ENCODE data around the gene RFT1.

The RFT1 gene

DNA sequence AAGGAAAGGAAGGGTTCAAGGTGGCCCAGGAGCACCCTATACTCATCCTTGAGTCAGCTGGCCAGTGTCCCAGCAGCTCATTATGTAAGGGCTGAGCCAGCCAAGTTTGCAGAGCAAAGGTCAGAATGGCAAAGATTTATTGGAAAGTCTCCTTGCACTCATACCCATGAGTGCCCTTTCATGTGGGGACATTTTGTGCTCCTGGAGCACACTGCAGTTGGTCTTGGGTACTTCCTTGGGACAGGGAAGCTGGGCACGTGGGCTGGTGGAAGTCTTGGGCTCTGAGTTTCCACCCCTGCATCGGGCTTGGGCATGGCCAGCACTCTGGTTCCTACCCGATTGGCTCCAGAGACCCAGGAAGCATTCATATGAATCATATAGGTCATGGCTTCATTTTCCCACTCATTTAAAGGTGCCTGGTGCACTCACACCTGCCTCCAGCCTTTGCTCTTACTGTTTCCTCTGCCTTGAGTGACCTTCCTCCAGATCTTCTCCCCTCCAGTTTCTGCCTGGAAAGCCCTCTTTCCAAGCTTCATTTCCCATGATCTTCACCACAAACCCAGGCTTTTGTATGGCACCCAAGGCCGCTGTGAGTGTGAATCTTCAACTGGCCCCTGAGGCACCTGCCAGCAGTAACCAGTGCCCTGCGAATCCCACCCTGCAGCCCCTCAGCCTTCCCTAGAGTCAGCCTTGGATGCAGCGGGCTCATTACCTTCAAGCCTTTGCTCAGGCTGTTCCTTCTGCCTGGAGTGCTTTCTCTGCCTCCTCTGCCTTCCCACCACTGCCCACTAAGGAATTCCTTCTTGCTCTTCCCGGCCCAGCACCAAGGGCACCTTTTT lies 20.2 kb upstream of the RFT1 start:
- no peak for DNase-seq (ENCODE audit: low read depth in 3 of 3, low spot score in 1 of 3)

DNA sequence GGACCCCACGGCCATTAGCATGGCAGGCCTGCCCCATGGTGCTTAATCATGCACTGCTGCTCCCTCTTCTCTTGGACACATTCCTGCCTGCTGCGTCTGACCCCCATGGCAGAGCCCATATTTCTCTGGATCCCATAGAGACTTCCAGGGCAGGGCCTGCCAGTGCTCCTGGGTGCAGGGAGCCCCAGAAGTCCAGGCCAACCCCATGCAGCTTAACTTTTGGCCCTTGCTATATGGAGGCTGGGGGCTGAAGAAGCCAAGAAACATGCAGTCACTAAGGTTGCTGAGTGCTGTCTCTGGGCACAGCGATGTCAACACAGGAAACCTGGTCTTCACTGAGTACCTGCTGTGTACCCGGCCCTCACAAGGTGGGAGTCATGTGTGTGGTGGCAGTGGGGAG lies 19.5 kb upstream of the RFT1 start:
- no peak for DNase-seq (ENCODE audit: low read depth in 3 of 3, low spot score in 1 of 3)

DNA sequence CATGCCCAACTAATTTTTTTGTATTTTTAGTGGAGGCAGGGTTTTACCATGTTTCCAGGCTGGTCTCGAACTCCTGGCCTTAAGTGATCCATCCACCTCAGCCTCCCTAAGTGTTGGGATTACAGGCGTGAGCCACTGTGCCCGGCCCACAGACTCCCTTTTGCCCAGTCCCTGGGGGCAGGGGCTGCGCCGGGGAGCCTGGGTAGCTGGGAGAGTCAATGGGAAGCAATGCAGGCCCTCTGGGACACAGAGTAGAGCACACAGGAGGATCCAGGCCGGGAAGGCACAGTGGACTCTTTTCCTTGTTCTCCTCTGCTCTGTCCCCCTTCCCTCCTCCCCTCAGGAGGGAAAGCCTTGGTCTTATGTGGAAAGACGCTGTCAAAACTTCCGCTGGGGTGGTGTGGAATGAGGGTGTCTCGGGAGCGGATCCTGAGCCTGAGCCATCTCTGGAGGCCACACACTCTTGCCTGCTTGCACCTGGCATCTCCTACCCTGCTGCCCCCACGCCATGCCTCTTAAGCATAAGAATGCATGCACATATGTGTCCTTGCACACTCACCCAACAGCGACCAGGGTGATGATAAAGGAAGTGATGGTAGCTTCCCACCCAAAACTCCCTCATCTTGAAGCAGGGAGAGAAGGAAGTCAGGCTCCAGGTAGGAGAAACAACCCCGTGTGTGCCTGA lies 18.9 kb upstream of the RFT1 start:
- no peak for DNase-seq (ENCODE audit: low read depth in 3 of 3, low spot score in 1 of 3)

DNA sequence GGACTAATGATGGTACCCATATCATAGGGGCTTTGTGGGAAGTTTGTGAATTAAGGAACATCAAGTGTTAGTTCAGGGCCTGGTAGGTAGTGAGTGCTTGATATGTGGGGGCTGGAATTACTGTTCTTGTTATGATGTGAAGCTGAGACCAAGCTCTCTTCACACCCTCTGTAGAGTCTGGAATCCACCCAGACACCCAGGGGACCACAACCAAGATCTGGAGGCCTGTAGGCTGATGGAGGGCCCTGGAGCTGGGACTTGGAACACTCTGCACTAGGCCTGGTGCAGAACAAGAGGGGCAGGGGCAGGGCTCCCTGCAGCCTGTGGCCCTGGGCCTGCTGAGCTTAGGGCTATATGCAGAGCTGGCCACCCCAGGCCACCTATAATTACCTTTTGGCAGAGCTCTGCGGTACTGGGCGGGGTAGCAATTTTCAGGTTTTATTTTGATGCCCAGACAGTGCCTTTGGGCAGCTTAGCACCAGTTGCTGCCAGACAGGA lies 17.7 kb upstream of the RFT1 start:
- no peak for DNase-seq (ENCODE audit: low read depth in 3 of 3, low spot score in 1 of 3)

DNA sequence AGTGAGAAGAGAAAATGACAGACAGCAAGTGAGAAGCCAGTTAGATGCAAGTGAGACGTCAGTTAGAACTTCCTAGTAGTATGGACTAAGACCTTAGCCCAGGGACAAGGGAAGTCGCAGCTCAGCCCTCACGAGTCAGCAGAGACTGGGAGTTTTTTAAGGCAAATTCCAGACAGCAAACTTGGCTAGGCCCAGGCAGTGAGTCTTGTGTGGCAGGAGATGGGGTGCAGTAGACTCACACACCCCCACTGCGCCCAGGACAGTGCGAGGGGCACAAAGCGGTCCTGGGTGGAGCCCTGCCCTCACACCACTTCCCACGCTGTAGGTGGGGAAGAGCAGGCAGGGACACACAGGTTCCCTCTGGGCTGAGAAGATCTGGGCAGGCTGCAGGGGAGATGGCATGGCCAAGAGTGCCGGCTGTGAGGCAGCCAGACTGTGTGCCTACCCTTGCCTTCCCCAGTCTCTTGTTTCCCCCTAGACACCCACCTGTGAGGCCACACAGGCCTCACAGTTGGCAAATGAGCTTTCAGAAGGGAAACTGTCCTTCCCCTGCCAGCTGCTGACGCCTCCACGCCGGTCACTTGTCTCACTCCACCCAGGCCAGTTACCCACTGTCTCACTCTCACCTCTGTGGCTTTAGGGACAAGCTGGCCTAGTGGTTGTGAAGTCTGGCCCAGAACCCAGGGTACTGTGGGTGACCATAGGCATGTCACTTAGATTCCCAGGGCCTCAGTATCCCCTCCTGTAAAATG lies 17.1 kb upstream of the RFT1 start:
- DNase-seq (ENCODE audit: low read depth in 3 of 3, low spot score in 1 of 3) = no peak

DNA sequence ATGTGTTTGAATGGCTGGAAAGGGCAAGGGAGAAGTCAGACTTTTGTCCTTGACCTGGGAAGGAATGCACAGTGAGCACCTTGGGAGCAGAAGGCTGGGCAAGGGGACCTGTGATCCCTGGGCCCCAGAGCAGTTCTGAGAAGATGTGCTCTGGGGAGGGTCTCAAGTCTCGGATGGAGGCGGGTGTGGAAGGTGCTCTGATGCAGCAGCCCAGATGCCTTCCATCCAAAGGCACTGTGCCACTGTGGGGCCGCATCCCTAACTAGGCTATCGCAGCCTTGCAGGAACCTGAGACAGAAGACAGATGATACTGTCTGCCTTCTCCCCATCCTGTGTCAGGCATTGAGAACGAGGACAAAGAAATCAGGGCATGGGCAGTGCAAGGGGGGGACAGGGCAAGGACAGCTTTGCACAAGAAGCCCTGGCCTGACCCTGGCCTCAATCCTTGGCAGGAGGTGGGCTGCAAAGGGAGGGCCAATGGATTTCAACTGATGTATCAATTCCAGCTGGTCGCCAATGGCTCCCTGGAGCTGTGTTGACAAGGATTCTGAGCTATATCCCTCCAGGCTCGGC lies 16.2 kb upstream of the RFT1 start:
- no peak for DNase-seq (ENCODE audit: low read depth in 3 of 3, low spot score in 1 of 3)

DNA sequence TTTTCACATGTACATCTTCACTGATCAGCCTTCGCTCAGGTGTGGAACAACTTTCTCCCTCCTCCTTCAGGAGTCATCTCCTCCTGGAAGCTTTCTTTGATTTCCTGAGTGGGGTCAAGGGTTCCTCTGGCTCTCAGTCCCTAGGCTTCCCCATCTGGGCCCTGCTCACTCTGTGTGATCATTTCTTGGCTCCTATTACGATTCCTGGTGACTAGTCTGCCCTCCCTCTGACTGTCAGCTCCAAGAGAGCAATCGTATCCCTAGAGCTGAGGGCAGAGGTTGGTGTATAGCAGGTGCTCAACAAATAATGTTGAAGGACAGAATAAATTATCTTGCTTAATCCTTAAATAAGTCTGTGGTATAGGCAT lies 15.5 kb upstream of the RFT1 start:
- DNase-seq (ENCODE audit: low read depth in 3 of 3, low spot score in 1 of 3) = no peak

DNA sequence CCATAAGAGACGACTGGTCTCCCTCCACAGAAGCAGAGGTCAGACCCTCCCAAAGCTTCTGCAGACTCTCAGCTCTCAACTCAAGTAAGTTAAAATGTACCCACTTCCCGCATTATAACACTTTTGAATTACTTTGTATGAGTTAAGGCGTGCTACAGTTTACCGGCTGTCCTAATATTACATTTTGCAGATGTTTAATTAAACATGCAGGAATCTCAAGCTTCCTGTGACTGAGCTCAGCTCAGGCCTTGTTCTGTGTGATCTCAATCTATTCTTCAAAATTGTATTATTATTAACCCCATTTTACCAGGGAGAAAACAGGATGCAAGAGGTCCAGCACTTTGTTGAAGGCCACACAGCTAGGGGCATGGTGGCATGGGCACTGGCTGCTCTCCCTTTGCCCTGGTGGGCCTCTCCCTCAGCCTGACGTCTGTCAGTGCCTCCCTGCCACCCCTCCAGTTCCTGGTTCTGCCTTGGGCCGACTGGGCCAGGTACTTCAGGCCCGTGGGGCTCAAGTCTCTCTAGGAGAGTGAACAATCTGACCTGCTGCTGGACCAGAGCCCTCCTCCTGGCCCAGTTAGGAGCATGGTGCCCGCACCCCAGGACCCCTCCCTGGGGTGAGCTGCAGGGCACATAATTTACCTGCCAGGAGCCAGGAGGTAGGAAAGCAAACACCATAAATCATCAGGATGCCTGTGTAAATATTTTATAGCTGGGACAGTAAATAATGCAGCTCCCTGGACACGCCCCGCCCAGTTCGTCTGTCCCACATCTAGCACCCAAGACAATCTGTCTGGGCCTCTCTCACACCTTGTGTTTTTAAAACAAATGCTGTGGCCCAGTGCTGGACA lies 14.9 kb upstream of the RFT1 start:
- DNase-seq (ENCODE audit: low read depth in 3 of 3, low spot score in 1 of 3) = no peak

DNA sequence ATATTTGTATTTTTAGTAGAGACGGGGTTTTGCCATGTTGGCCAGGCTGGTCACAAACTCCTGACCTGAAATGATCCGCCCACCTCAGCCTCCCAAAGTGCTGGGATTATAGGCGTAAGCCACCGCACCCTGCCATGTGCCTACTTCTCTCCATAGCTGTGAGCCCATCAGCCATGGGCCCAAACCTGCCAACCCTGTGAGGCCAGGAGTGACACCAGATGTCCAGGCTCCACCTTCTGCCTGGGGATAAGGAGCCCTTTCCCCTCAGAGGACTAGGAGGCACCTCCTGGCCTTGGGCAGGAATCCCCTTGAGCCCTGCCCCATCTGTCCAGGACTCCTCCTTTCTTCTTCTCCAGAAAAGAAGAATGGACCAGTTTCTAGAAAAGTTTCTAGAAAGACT lies 14.2 kb upstream of the RFT1 start:
- no peak for DNase-seq (ENCODE audit: low read depth in 3 of 3, low spot score in 1 of 3)

DNA sequence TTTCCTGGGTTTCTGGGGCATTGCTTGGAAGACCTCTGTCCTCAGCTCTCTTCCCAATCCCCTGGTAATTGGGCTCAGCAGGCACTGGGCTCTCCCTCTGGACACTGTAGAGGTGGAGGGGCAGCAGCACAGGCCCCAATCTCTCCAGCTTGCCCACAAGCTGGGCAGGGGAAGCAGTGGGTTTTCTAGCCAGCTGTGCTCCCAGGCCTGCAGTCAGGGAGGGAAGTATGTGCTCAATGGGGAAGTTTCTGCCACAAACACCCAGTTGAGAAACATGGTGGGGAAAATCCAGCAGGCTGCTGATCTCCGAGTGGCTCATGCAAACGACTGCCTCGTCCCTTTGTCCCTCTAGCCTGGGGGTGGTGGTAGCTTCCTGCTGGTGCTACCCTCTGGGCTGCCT lies 12.8 kb upstream of the RFT1 start:
- DNase-seq (ENCODE audit: low read depth in 3 of 3, low spot score in 1 of 3) = no peak

DNA sequence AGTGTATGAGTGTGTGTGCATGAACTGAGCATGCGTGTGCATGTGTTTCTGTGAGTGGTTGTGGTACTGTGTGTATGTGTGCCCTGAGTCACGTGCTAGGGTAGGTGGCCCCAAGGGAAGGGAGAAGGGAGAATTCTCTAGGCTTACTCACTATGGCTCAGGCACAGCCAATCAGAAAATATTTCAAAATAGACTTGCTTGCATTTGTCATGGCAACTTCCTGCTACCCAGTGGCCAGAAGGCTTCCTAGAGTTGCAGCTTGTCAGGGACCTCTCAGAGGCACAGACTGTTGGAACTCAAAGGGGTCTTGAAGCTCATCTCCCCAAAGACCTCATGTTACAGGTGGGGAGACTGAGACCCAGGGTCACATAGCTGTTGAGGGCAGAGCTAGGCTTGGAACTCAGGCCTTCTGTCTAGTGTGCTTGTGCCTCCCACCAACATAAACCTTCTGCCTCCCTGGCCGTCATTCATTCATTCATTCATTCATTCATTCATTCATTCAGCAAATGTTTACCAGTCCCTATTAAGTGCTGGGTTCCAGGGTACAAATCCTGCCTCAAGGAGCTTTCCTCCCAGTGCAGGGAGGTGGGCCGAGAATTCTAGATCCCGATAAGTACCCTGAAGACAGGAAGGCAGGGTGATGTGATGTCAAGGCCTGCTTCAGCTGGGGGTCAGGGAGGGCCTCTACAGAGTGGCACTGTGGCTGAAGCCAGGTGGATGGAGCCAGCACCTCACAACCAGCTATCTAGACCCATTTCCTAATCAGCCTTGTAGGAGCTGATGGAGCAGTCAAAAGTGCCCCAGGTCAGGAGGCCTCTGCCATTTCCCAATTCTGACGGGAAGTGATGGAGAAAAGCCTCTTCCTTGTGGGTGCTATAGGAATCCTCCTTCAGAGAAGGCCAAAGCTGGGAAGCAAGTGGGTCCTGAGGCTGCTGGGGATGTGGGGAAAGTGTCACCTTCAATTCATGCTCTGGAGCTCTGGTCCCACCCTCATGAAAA lies 10.9 kb upstream of the RFT1 start:
- DNase-seq (ENCODE audit: low read depth in 3 of 3, low spot score in 1 of 3) = no peak

DNA sequence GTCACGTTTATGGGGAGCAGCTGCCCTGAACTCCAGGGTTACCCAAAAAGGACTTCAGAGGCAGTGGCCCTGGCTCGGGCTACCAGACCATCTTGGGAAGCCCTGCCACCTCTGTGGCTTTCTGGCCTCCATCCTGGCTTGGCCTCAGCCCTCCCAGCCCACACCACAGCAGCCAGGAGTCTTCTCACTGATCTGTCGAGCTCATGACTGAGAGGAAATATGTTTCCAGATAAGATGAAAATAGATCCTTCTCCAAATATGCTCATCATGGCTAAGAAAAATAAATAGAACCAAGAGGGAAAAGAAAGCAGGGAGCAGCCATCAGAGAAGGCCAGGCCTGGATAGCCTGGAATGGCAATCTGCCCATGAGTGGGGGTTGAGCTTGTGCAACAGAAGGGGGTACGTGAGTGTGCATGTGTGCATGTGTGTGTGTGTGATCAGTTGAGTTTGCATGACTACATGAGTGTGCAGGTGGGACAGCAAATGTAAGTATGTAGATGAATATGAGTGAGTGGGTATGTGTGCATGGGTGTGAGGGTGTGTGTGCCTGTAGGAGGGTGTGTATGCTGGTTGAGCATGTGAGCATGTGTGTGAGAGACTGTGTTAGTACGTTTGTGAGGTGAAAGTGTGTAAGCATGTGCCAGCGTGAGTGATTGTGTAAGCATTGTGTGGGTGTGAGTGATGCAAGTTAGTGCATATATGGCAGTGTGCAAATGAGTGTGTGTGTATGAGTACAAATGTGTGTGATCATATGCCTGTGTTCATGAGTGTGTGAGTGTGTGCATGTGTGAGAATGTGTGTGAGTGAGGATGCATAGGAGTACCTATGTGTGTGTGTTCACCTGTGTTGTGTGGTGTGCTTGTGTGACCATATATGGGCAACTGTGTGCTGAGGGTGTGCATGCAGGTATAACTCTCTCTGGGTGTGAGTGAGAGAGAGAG lies 9.9 kb upstream of the RFT1 start:
- DNase-seq (ENCODE audit: low read depth in 3 of 3, low spot score in 1 of 3) = no peak

DNA sequence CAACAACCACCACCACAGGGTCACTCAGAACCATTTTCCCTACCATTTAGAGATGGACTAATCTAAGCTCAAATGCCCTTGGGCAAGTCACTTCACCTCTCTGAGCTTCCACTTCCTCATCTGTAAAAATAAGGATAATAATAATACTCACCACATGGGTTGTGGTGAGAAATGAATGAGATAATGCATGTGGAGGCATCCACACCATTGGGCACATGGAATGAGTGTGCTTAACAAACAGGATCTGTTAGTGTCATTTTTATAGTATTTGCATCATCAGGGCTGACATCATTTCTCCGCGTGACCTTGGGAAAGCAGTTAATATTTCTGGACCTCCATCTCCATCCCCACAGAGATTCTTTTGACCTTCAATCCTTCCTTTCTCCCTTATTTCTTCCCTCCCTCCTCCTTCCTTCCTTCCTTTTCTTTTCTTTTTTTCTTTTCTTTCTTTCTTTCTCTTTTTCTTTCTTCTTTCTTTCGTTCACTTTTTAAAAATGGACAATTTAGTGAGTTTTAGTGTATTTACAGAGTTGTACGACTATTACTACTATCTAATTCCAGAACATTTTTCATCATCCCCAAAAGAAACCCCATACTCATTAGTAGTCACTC lies 7.7 kb upstream of the RFT1 start:
- no peak for DNase-seq (ENCODE audit: low read depth in 3 of 3, low spot score in 1 of 3)

DNA sequence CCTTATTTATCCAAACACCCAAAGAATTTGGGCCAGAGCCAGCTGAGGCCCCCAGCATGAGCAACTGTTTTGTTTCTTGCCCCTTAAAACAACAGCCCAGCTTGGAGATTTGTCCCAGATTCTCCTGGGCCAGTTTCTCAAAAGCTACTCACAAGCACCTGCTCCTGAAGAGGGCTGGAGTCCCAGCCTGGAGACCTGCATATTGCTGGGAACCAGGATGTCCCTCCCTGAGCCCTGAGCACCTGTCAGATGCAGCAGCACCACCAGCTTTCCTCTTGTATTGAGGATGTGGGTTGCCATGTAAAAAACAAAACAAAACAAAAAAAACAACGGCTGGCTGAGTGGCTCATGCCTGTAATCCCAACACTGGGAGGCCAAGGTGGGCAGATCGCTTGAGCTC lies 7.0 kb upstream of the RFT1 start:
- no peak for DNase-seq (ENCODE audit: low read depth in 3 of 3, low spot score in 1 of 3)

DNA sequence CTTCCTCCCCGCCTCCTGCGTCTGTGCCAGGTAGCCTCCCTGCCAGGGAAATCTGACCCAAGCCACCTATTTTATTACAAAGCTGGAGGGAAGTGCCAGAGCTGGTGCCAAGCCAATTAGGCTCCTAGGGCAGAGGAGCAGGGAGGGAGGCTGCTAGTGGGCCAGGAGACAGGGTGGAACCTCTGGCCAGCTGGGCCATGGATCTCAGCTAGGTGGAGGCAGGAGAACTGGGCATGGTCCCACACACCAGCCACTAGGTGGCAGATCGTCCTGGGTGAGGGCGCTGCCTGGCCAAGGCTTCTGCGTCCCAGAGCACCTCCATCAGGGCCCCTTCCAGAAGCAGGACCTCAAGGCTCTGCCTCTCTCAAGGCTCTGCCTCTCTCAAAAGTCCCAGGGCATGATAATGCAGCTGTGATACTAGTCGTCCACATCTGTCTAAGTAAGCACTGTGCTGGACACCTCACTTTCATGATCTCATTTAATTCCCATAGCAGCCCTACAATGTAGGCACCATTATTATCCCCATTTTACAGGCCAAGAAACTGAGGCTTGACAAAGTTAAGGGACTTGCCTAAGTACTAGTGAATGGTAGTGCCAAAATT lies 4.5 kb upstream of the RFT1 start:
- peak; percentile 13 to 38 (median 18) for DNase-seq (ENCODE audit: low read depth in 3 of 3, low spot score in 1 of 3)

DNA sequence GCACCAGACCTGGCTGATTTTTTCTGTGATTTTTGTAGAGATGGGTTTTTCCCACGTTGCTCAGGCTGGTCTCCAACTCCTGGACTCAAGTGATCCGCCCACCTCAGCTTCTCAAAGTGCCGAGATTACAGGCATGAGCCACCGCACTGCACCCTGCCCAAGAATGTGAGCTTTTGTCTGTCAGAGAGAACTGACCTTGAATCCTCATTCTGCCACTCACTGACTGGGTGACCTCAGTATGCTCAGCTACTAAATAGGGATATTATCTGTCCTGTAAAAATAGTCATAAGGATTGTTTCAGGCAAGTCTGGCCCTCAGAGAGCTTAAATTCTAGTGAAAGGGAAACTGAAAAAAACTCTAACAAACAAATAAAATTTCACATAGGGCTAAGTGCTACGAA lies 2.1 kb upstream of the RFT1 start:
- no peak for DNase-seq (ENCODE audit: low read depth in 3 of 3, low spot score in 1 of 3)

DNA sequence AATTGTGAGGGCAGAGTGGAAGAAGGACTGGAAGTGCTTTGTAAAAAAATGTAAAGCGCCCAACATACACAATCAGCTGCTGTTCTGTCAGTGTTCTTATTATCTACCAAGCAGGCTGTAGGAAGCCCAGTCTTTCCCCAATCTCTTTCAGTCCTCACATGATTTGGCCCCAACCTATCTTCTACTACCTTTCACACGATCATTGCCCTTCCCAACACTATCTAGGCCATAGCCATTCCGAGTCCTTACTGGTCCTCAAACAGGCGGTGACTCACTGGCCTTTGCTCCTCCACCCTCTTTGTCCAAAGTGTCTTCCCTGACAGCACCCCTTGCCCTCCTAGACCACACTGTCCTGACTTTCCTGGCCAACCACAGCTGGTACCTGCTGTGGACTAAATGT lies 861 bp upstream of the RFT1 start:
- no peak for DNase-seq (ENCODE audit: low read depth in 3 of 3, low spot score in 1 of 3)

DNA sequence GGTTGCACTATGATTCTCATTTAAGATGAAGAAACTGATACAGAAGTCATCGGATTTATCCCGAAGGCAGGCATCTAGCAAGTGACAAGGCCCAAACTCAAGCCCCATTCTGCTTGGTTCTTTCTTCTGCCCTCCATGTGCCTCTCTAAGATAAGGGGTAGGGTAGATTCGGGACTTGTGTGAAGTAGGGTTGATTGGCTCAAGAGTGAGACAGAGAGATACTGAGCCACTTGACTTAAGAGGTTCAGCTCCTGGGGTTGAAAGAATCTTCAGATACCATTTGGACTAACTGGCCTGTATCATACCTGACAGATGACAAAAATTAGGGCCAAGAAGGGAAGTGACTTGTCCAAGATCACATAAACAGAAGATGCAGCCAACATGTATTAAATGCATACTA lies 891 bp downstream of the RFT1 start:
- DNase-seq (ENCODE audit: low read depth in 3 of 3, low spot score in 1 of 3) = no peak

Measured in stimulated activated CD4-positive, alpha-beta T cell treated with anti-CD3 and anti-CD28 coated beads, TNF-alpha, amount 100 ng/mL, for 1 hour (primary cell).